PC-3 (cell line): Measurements from ENCODE around the gene SLC10A4.

Experiments used
- EZH2phosphoT487 ChIP-seq: fragments of 300-600 bp; sonication (generic); IDR thresholded peaks from 2 replicates; pipeline ENCODE4 v1.6.1; 2018; ENCODE audit warnings: mild to moderate bottlenecking, antibody characterized with exemption, low read length, borderline replicate concordance
- TF ChIP-seq, protein P1 (sequence below): fragments of 300-600 bp; sonication (generic); conservative IDR thresholded peaks from 2 replicates; pipeline ENCODE4 v1.5.1; 2017; ENCODE audit warnings: antibody characterized with exemption, low read depth, mild to moderate bottlenecking, low read length

DNA sequence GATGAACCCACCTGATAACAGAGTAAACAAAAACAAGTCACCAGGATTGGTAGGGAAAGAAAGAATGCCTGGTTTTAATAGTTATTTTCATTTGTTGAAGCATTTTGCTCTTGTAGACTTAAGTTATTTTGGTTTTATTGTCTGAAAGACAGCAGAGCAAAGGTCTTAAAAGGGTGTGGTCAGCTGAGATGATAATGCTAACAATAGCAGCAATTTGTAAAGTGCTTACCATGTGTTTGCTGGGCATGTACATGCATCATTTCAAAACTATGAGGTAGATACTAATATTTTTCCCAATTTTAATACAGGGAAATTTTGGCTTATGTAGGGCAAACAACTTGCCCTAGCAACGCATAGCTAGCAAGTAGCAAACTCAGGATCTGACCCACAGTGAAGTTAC lies 46.8 kb upstream of the SLC10A4 start:
- TF ChIP-seq, protein P1, sequence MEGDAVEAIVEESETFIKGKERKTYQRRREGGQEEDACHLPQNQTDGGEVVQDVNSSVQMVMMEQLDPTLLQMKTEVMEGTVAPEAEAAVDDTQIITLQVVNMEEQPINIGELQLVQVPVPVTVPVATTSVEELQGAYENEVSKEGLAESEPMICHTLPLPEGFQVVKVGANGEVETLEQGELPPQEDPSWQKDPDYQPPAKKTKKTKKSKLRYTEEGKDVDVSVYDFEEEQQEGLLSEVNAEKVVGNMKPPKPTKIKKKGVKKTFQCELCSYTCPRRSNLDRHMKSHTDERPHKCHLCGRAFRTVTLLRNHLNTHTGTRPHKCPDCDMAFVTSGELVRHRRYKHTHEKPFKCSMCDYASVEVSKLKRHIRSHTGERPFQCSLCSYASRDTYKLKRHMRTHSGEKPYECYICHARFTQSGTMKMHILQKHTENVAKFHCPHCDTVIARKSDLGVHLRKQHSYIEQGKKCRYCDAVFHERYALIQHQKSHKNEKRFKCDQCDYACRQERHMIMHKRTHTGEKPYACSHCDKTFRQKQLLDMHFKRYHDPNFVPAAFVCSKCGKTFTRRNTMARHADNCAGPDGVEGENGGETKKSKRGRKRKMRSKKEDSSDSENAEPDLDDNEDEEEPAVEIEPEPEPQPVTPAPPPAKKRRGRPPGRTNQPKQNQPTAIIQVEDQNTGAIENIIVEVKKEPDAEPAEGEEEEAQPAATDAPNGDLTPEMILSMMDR = no peak
- TF ChIP-seq EZH2phosphoT487 = no peak
